Loucy (cell line): ENCODE measurements around the gene RASGEF1B.
"Not testable (repeated sequence)": the region's sequence is repeated elsewhere in the genome, so short reads cannot be mapped to it uniquely, and the experiment has no call there.

Experiments used
- H2AFZ ChIP-seq: fragments of 200-600 bp; sonication (generic); 2 replicates; pipeline ENCODE4 v1.6.0; 2016; ENCODE audit warnings: antibody characterized with exemption, mild to moderate bottlenecking, low read length, moderate library complexity
- H3F3A ChIP-seq: fragments of 200-600 bp; 2 replicates; pipeline ENCODE4 v1.6.0; 2016; ENCODE audit warnings: antibody characterized with exemption, low read depth, mild to moderate bottlenecking
- H3K27me3 ChIP-seq: fragments of 200-600 bp; sonication (generic); 2 replicates; pipeline ENCODE4 v1.6.1; 2014; ENCODE audit warnings: low read length, mild to moderate bottlenecking; ENCODE audit not compliant: insufficient read depth, poor library complexity, severe bottlenecking
- H3K36me3 ChIP-seq: fragments of 200-600 bp; sonication (generic); 2 replicates; pipeline ENCODE4 v1.6.1; 2016; ENCODE audit warnings: low read length; ENCODE audit not compliant: insufficient read depth
- H3K4me1 ChIP-seq: fragments of 200-600 bp; sonication (generic); 2 replicates; pipeline ENCODE4 v1.5.1; 2014; ENCODE audit warnings: low read length, mild to moderate bottlenecking; ENCODE audit not compliant: insufficient read depth, poor library complexity, severe bottlenecking
- H3K4me2 ChIP-seq: fragments of 200-600 bp; sonication (generic); 2 replicates; pipeline ENCODE4 v1.6.0; 2014; ENCODE audit warnings: antibody characterized with exemption, low read length, low read depth, mild to moderate bottlenecking; ENCODE audit not compliant: poor library complexity, severe bottlenecking
- H3K4me3 ChIP-seq: fragments of 200-600 bp; sonication (generic); 2 replicates; pipeline ENCODE4 v1.5.1; 2014; ENCODE audit warnings: low read length, mild to moderate bottlenecking, mixed read lengths; ENCODE audit not compliant: poor library complexity, severe bottlenecking
- H3K79me2 ChIP-seq: fragments of 200-600 bp; sonication (generic); 2 replicates; pipeline ENCODE4 v1.6.1; 2014; ENCODE audit warnings: low read length; ENCODE audit not compliant: insufficient read depth
- H3K9ac ChIP-seq: fragments of 200-600 bp; sonication (generic); 2 replicates; pipeline ENCODE4 v1.6.0; 2014; ENCODE audit warnings: mild to moderate bottlenecking, low read depth, low read length, moderate library complexity; ENCODE audit not compliant: poor library complexity, severe bottlenecking
- H3K9me2 ChIP-seq: fragments of 200-600 bp; sonication (generic); replicated peaks from 2 replicates; pipeline ENCODE4 v1.6.1; 2016; ENCODE audit warnings: low read depth, low read length, mixed read lengths
- H3K9me3 ChIP-seq: fragments of 200-600 bp; sonication (generic); 2 replicates; pipeline ENCODE4 v1.6.1; 2014; ENCODE audit warnings: mild to moderate bottlenecking, antibody characterized with exemption, low read length, low read depth; ENCODE audit not compliant: insufficient read depth
- H4K20me1 ChIP-seq: fragments of 200-600 bp; sonication (generic); 2 replicates; pipeline ENCODE4 v1.6.0; 2014; ENCODE audit warnings: antibody characterized with exemption, low read length, mild to moderate bottlenecking; ENCODE audit not compliant: insufficient read depth, poor library complexity, severe bottlenecking
- CTCF ChIP-seq: fragments of 200-600 bp; sonication (generic); conservative IDR thresholded peaks from 2 replicates; pipeline ENCODE4 v1.5.1; 2014; ENCODE audit warnings: mild to moderate bottlenecking, antibody characterized with exemption, low read length
- EZH2phosphoT487 ChIP-seq: fragments of 200-600 bp; IDR thresholded peaks from 2 replicates; pipeline ENCODE4 v1.6.1; 2018; ENCODE audit warnings: antibody characterized with exemption, mild to moderate bottlenecking, moderate library complexity, borderline replicate concordance

RASGEF1B gene

GRCh38 chr4:81485310-81485980 is 13.7 kb upstream of the RASGEF1B start:
- no peaks in the 10 kb centered on the region for H3K9me2 ChIP-seq
- H3F3A ChIP-seq: no peaks in the 10 kb centered on the region
- no peak overlapping the region for H3K4me2 ChIP-seq
- no peak overlapping the region for H2AFZ ChIP-seq
- TF ChIP-seq EZH2phosphoT487 (no peak), CTCF (no peak)
- H3K9me3 ChIP-seq: peaks cover 11% of the 10 kb centered on the region
- H3K4me3 ChIP-seq: no peak overlapping the region
- H3K4me1 ChIP-seq: no peaks in the 10 kb centered on the region
- no peaks in the 10 kb centered on the region for H3K27me3 ChIP-seq
- no peaks in the 10 kb centered on the region for H3K36me3 ChIP-seq
- H4K20me1 ChIP-seq: no peaks in the 10 kb centered on the region
- H3K9ac ChIP-seq: no peak overlapping the region
- no peaks in the 10 kb centered on the region for H3K79me2 ChIP-seq

- H3F3A ChIP-seq: no peaks in the 10 kb centered on the region
- H3K27me3 ChIP-seq: no peaks in the 10 kb centered on the region
- TF ChIP-seq EZH2phosphoT487: no peak
- no peak for TF ChIP-seq CTCF
- H3K9me2 ChIP-seq: no peaks in the 10 kb centered on the region
- no peak overlapping the region for H3K4me3 ChIP-seq
- H2AFZ ChIP-seq: no peak overlapping the region
- no peaks in the 10 kb centered on the region for H4K20me1 ChIP-seq
- no peaks in the 10 kb centered on the region for H3K9me3 ChIP-seq
- H3K79me2 ChIP-seq: no peaks in the 10 kb centered on the region
- no peaks in the 10 kb centered on the region for H3K4me1 ChIP-seq
- no peak overlapping the region for H3K9ac ChIP-seq
- no peak overlapping the region for H3K4me2 ChIP-seq
- H3K36me3 ChIP-seq: no peaks in the 10 kb centered on the region
Observed at GRCh38 chr4:81482326-81482725, 10.6 kb upstream of the RASGEF1B start.

GRCh38 chr4:81481151-81481550 is 9.4 kb upstream of the RASGEF1B start:
- H3K79me2 ChIP-seq: no peaks in the 10 kb centered on the region
- H3K9ac ChIP-seq: no peak overlapping the region

GRCh38 chr4:81479573-81479972 is 7.9 kb upstream of the RASGEF1B start:
- H3K27me3 ChIP-seq, H3F3A ChIP-seq, H3K9ac ChIP-seq, H3K9me3 ChIP-seq, H3K4me2 ChIP-seq, H3K4me1 ChIP-seq, H4K20me1 ChIP-seq, H2AFZ ChIP-seq, H3K36me3 ChIP-seq, H3K9me2 ChIP-seq, H3K79me2 ChIP-seq, H3K4me3 ChIP-seq: not testable (repeated sequence)

More at GRCh38 chr4:81481151-81481550, 9.4 kb upstream of the RASGEF1B start:
- no peak overlapping the region for H2AFZ ChIP-seq
- TF ChIP-seq CTCF (no peak), EZH2phosphoT487 (no peak)
- H3K4me1 ChIP-seq: no peaks in the 10 kb centered on the region
- no peak overlapping the region for H3K4me2 ChIP-seq
- H3K4me3 ChIP-seq: no peak overlapping the region
- H3K27me3 ChIP-seq: no peaks in the 10 kb centered on the region
- no peaks in the 10 kb centered on the region for H3K9me2 ChIP-seq
- H3K36me3 ChIP-seq: no peaks in the 10 kb centered on the region
- no peaks in the 10 kb centered on the region for H3K9me3 ChIP-seq
- no peaks in the 10 kb centered on the region for H3F3A ChIP-seq
- H4K20me1 ChIP-seq: no peaks in the 10 kb centered on the region

- H3K27me3 ChIP-seq, H3K9me2 ChIP-seq, H3K9me3 ChIP-seq, H3K9ac ChIP-seq, H2AFZ ChIP-seq, H4K20me1 ChIP-seq, H3F3A ChIP-seq, H3K4me2 ChIP-seq, H3K4me3 ChIP-seq, H3K79me2 ChIP-seq, H3K36me3 ChIP-seq: not testable (repeated sequence)
- H3K4me1 ChIP-seq: peaks cover 27% of the 10 kb centered on the region
Observed at GRCh38 chr4:81473331-81474265, 1.9 kb upstream of the RASGEF1B start.
